Measurements from ENCODE around the gene OR2B6.

GRCh38 chr6:28005975-28006374 is 48.9 kb downstream of the OR2B6 start:
- TF ChIP-seq CTCF (IDR thresholded peaks at IDR 0.05; ENCODE audit: low read length) (no peak), EZH2 (IDR thresholded peaks at IDR 0.05; ENCODE audit: borderline replicate concordance, low read length) (no peak)

Measured in OCI-LY1 (cell line).